HepG2 (cell line): ENCODE data around the gene MAP9. TPM values are rescaled to one million over a fixed set of nuclear protein-coding genes. Genes with fewer than 3 reads are reported as not detected.

ENCODE experiments used
- ATAC-seq: fragments of 200-7000 bp; cut with Tn5 transposase; 3 replicates; pipeline ENCODE4 v1.9.1; 2020; ENCODE audit warnings: mild to moderate bottlenecking, moderate library complexity
- BruUV-seq: library from RNA; stranded (reverse); fragments of 400-500 nt; replicated peaks from 2 replicates; lab custom pipeline; 2021; lab: Mats Ljungman, UMichigan
- CTCF ChIA-PET: fragments of 300-600 bp; formaldehyde crosslinking; extraction: SDS; loops from one replicate; lab custom pipeline; 2021; ENCODE audit warnings: low total read pairs, inconsistent platforms, low intra/inter-chr PET ratio; lab: Yijun Ruan, JAX
- POLR2A ChIA-PET: fragments of 350-600 bp; sonication (Branson Sonifier 250); formaldehyde crosslinking; loops from one replicate; lab custom pipeline; 2020; ENCODE audit warnings: antibody characterized with exemption, inconsistent platforms; lab: Yijun Ruan, JAX
- DNase-seq: peaks from one replicate; pipeline ENCODE4 v3.0.0-alpha.2; 2015; ENCODE audit warnings: low spot score
- FAIRE-seq: peaks from 3 replicates; lab custom pipeline; 2011; peaks lifted over from hg19 to GRCh38; lab: Jason Lieb, UNC
- H2AFZ ChIP-seq: one replicate; pipeline ENCODE4 v1.6.1; 2011; ENCODE audit warnings: low read length, inconsistent platforms
- H3K27ac ChIP-seq: fragments of 300-600 bp; 3 replicates; pipeline ENCODE4 v1.8.0; 2011; ENCODE audit warnings: mixed run types, mild to moderate bottlenecking, mixed read lengths, low read length, inconsistent platforms; ENCODE audit not compliant: insufficient read depth; ENCODE audit errors: extremely low read length
- H3K27me3 ChIP-seq, 2 experiments: fragments of 200-600 bp in 1 of 2; 2 replicates in 1 of 2; 3 replicates in 1 of 2; pipeline versions ENCODE4 v1.6.0 to v1.8.0; 2011; ENCODE audit warnings: low read length in 2 of 2, mild to moderate bottlenecking in 2 of 2, moderate library complexity in 2 of 2, inconsistent platforms in 1 of 2; ENCODE audit not compliant: insufficient read depth in 2 of 2, control insufficient read depth in 1 of 2
- H3K36me3 ChIP-seq, 2 experiments: fragments of 200-600 bp in 1 of 2; replicated peaks in 1 of 2; 2 replicates in 1 of 2; 3 replicates in 1 of 2; pipeline versions ENCODE4 v1.5.1 to v1.8.0; 2011; ENCODE audit warnings: low read length in 2 of 2, inconsistent platforms in 1 of 2; ENCODE audit not compliant: insufficient read depth in 2 of 2, control insufficient read depth in 1 of 2
- H3K4me1 ChIP-seq: 2 replicates; pipeline ENCODE4 v1.5.1; 2012; ENCODE audit warnings: low read length, inconsistent platforms; ENCODE audit not compliant: insufficient read depth
- H3K4me2 ChIP-seq: 2 replicates; pipeline ENCODE4 v1.6.0; 2011; ENCODE audit warnings: low read depth, low read length, inconsistent platforms
- H3K4me3 ChIP-seq, 3 experiments: fragments of 200-600 bp in 1 of 3; sonication (generic), shearing (Covaris generic) in 1 of 3; replicated peaks in 1 of 3; 2 replicates each; pipeline ENCODE4 v1.5.1; 2011 to 2016; ENCODE audit warnings: low read length in 3 of 3, inconsistent platforms in 2 of 3, low read depth in 2 of 3, mild to moderate bottlenecking in 2 of 3, control low read depth in 1 of 3, mixed read lengths in 1 of 3; ENCODE audit not compliant: insufficient read depth in 1 of 3
- H3K79me2 ChIP-seq: one replicate; pipeline ENCODE4 v1.6.1; 2011; ENCODE audit warnings: low read length, inconsistent platforms; ENCODE audit not compliant: insufficient read depth
- H3K9ac ChIP-seq: 2 replicates; pipeline ENCODE4 v1.6.0; 2011; ENCODE audit warnings: mild to moderate bottlenecking, low read depth, low read length, inconsistent platforms; ENCODE audit not compliant: insufficient read depth
- H3K9me3 ChIP-seq: 2 replicates; pipeline ENCODE4 v1.5.1; 2012; ENCODE audit warnings: mild to moderate bottlenecking, low read length
- H4K20me1 ChIP-seq: 2 replicates; pipeline ENCODE4 v1.6.0; 2011; ENCODE audit warnings: inconsistent platforms, mild to moderate bottlenecking, low read length, moderate library complexity; ENCODE audit not compliant: insufficient read depth
- GATA4 ChIP-seq: sonication (generic); IDR thresholded peaks from 2 replicates; pipeline ENCODE4 v1.6.1; 2016; ENCODE audit warnings: antibody characterized with exemption, low read depth, borderline replicate concordance
- HDAC1 ChIP-seq: sonication (generic); formaldehyde crosslinking; IDR thresholded peaks from 2 replicates; pipeline ENCODE4 v1.5.1; 2020; ENCODE audit warnings: mild to moderate bottlenecking, missing genetic modification reagents
- JUN ChIP-seq: sonication (generic); formaldehyde crosslinking; IDR thresholded peaks from 2 replicates; pipeline ENCODE4 v1.4.0; 2020; ENCODE audit warnings: mild to moderate bottlenecking, missing genetic modification reagents
- SP5 ChIP-seq: IDR thresholded peaks from 2 replicates; pipeline ENCODE4 v1.6.1; 2016; ENCODE audit warnings: low read depth, borderline replicate concordance
- ZKSCAN1 ChIP-seq: fragments of 150-350 bp; IDR thresholded peaks from 2 replicates; pipeline ENCODE4 v1.6.1; 2014; ENCODE audit warnings: low read length
- ZNF121 ChIP-seq: sonication (generic); formaldehyde crosslinking; IDR thresholded peaks from 2 replicates; pipeline ENCODE4 v1.5.0; 2020; ENCODE audit warnings: mild to moderate bottlenecking, missing genetic modification reagents
- ZNF44 ChIP-seq: sonication (generic); formaldehyde crosslinking; IDR thresholded peaks from 2 replicates; pipeline ENCODE4 v1.5.1; 2020; ENCODE audit warnings: mild to moderate bottlenecking, missing genetic modification reagents
- ZNF792 ChIP-seq: IDR thresholded peaks from 2 replicates; pipeline ENCODE4 v1.6.1; 2016
- ZSCAN29 ChIP-seq: sonication (generic); formaldehyde crosslinking; conservative IDR thresholded peaks from 2 replicates; pipeline ENCODE4 v1.4.0; 2020; ENCODE audit warnings: mild to moderate bottlenecking, missing genetic modification reagents
- WGBS: methylation state at CpG from one replicate; pipeline ENCODE4 v1.1.6; 2017; ENCODE audit warnings: low lambda C conversion rate; 5-methylcytosine and 5-hydroxymethylcytosine counted together
- in situ Hi-C: cut with HindIII; loops from 2 replicates; pipeline ENCODE4 v1.10.0; 2017; ENCODE audit warnings: low pct_unique_long_range_greater_than_20kb; ENCODE audit not compliant: extremely low pct_ligation_motif_present
- intact Hi-C: fragments of 100-400 bp; cut with micrococcal nuclease; formaldehyde crosslinking; loops from one replicate; pipeline ENCODE4 v1.10.0; 2022; ENCODE audit not compliant: unreplicated experiment
- polyA plus RNA-seq, 8 experiments: library from polyadenylated mRNA; depleted of rRNA in 3 of 8; stranded (reverse) in 7 of 8; unstranded in 1 of 8; fragments of >200 nt; fragmentation: Illumina TruSeq in 4 of 8; extraction: Trizol in 4 of 8; gene quantifications; 2 replicates each; pipeline versions ENCODE4 v1.2.1 to v1.2.3, GENCODE V29; 2011 to 2016; ENCODE audit warnings: low read depth in 4 of 8, missing spikeins in 1 of 8, mixed read lengths in 1 of 8; ENCODE audit not compliant: insufficient read depth in 1 of 8
- total RNA-seq, 5 experiments: library from RNA; depleted of rRNA; stranded (reverse); fragments of >200 nt; fragmentation: Illumina TruSeq; extraction: Trizol; gene quantifications; 2 replicates each; pipeline ENCODE4 v1.2.3, GENCODE V29; 2016; ENCODE audit warnings: low read depth in 1 of 5
- TF ChIP-seq, protein P1 (sequence below), 2 experiments: sonication (generic) in 1 of 2; formaldehyde crosslinking in 1 of 2; IDR thresholded peaks; 2 replicates each; pipeline versions ENCODE4 v1.5.1 to v1.6.1; 2011 to 2020; ENCODE audit warnings: borderline replicate concordance in 1 of 2, low read depth in 1 of 2, low read length in 1 of 2, mild to moderate bottlenecking in 1 of 2, missing genetic modification reagents in 1 of 2, moderate library complexity in 1 of 2
- TF ChIP-seq, protein P2 (sequence below): sonication (generic); formaldehyde crosslinking; IDR thresholded peaks from 2 replicates; pipeline ENCODE4 v1.8.0; 2023; ENCODE audit warnings: mild to moderate bottlenecking, missing genetic modification reagents

Gene MAP9
- total and polyA plus RNA-seq, 2 of the 13 experiments (the other 11 are each of a cell fraction or from before 2014, with no cell fraction given), result not detected

DNA sequence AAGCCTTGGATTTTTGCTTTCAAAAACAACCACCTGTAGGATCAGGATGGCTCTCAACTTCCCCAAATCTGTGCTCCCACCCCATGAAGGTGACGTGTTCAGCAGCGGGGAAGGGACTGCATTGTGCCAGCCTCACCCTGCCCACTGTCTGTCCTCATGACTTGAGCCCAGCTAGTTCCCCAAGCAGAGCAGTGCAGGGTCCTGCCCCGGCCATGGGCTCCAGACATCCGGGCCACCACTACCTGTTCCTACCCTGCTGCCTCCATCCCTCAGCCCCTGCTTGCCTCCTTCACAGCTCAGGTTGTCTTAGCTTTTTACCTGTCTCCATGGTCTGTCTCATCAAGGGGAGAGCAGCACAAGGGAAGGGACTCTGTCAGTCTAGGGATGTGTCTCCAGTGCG is 11.4 kb upstream of the MAP9 start:
- H3K9ac ChIP-seq, result no peak overlapping the region
- TF ChIP-seq ZNF44 (CRISPR knock-in tag), result no peak
- no peak for TF ChIP-seq ZNF792
- no peak for TF ChIP-seq ZNF121 (CRISPR knock-in tag)
- TF ChIP-seq SP5 (CRISPR knock-in tag), result no peak
- TF ChIP-seq ZKSCAN1, result no peak
- TF ChIP-seq, protein P1, sequence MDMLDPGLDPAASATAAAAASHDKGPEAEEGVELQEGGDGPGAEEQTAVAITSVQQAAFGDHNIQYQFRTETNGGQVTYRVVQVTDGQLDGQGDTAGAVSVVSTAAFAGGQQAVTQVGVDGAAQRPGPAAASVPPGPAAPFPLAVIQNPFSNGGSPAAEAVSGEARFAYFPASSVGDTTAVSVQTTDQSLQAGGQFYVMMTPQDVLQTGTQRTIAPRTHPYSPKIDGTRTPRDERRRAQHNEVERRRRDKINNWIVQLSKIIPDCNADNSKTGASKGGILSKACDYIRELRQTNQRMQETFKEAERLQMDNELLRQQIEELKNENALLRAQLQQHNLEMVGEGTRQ (IDR thresholded peaks at IDR 0.05; ENCODE audit: low read depth, low read length), result no peak
- TF ChIP-seq, protein P1 (CRISPR knock-in tag; IDR thresholded peaks at IDR 0.05; ENCODE audit: borderline replicate concordance), result no peak
- TF ChIP-seq, protein P2, sequence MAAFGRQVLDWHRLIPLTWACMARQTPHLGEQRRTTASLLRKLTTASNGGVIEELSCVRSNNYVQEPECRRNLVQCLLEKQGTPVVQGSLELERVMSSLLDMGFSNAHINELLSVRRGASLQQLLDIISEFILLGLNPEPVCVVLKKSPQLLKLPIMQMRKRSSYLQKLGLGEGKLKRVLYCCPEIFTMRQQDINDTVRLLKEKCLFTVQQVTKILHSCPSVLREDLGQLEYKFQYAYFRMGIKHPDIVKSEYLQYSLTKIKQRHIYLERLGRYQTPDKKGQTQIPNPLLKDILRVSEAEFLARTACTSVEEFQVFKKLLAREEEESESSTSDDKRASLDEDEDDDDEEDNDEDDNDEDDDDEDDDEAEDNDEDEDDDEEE (CRISPR knock-in tag), result no peak
- TF ChIP-seq GATA4, result no peak
- no peak for TF ChIP-seq JUN (CRISPR knock-in tag)
- no peak for TF ChIP-seq ZSCAN29 (CRISPR knock-in tag)
- TF ChIP-seq HDAC1 (CRISPR knock-in tag), result no peak
- TF ChIP-seq, all 625 proteins: peak for 0
- no peaks in the 10 kb centered on the region for H3K79me2 ChIP-seq
- no peak overlapping the region for H3K4me3 ChIP-seq
- H3K4me2 ChIP-seq, result no peak overlapping the region
- H3K27ac ChIP-seq, result no peak overlapping the region
- no peaks in the 10 kb centered on the region for H3K36me3 ChIP-seq
- DNase-seq (no peak), ATAC-seq (no peak), FAIRE-seq (no peak)
- in situ Hi-C loops, result no loop called here
- H3K27me3 ChIP-seq, result peaks cover 0 to 7% of the 10 kb centered on the region in 2 experiments; a peak in 1 of 5 replicates
- H3K9me3 ChIP-seq, result no peaks in the 10 kb centered on the region
- ChIA-PET POLR2A (no interaction called here), CTCF (no interaction called here)
- no TSS peak for BruUV-seq
- no peaks in the 10 kb centered on the region for H3K4me1 ChIP-seq
- no peaks in the 10 kb centered on the region for H4K20me1 ChIP-seq
- H2AFZ ChIP-seq, result no peak overlapping the region
- intact Hi-C loops, result no loop called here
- WGBS, result 0% methylated on average over 2 of the region's 5 CpGs
